Hepatocyte (in vitro differentiated cells): ENCODE data around the gene RNASE4.

Experiments used
- EZH2 ChIP-seq: fragments of 200-600 bp; sonication (generic); IDR thresholded peaks from 2 replicates; pipeline ENCODE4 v1.6.1; 2016; ENCODE audit warnings: antibody characterized with exemption, mild to moderate bottlenecking, borderline replicate concordance
- TF ChIP-seq, protein P1 (sequence below): fragments of 200-600 bp; sonication (generic); IDR thresholded peaks from 2 replicates; pipeline ENCODE4 v1.5.1; 2016; ENCODE audit warnings: antibody characterized with exemption, mild to moderate bottlenecking; ENCODE audit not compliant: poor library complexity

DNA sequence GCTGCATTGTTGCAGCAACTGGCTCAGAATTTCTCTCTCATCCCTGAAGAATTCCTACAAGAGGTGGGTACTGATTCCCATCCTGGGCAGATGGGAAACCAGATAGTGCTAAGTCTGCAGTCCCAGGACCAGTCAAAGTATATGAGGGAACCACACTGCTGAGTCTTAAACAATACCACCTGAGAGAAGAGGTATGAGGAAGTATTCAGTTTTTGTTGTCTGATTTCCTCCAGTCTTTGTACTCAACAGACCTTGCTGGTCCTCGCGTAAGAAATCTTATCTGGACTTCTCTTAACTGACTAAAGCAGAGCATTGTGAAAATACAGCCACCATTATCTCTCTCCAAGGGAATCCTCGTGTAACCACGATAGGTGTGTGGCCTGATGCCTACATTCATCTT, 57.8 kb downstream of the RNASE4 start:
- TF ChIP-seq, protein P1, sequence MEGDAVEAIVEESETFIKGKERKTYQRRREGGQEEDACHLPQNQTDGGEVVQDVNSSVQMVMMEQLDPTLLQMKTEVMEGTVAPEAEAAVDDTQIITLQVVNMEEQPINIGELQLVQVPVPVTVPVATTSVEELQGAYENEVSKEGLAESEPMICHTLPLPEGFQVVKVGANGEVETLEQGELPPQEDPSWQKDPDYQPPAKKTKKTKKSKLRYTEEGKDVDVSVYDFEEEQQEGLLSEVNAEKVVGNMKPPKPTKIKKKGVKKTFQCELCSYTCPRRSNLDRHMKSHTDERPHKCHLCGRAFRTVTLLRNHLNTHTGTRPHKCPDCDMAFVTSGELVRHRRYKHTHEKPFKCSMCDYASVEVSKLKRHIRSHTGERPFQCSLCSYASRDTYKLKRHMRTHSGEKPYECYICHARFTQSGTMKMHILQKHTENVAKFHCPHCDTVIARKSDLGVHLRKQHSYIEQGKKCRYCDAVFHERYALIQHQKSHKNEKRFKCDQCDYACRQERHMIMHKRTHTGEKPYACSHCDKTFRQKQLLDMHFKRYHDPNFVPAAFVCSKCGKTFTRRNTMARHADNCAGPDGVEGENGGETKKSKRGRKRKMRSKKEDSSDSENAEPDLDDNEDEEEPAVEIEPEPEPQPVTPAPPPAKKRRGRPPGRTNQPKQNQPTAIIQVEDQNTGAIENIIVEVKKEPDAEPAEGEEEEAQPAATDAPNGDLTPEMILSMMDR = no peak
- no peak for TF ChIP-seq EZH2
